HL-60 (cell line): ENCODE measurements around the gene TATDN2.

Experiments used
- DNase-seq, 2 experiments: peaks; one replicate each; pipeline ENCODE4 v3.0.0-alpha.2; 2010 to 2020; ENCODE audit warnings: low read depth in 1 of 2, low spot score in 1 of 2
- H3K27ac ChIP-seq: fragments of 250-450 bp; sonication (Bioruptor Pico); replicated peaks from 2 replicates; pipeline ENCODE4 v1.5.1; 2020; ENCODE audit warnings: mild to moderate bottlenecking, moderate library complexity
- H3K27me3 ChIP-seq: fragments of 250-450 bp; sonication (Bioruptor Pico); 2 replicates; pipeline ENCODE4 v1.5.1; 2021; ENCODE audit warnings: mild to moderate bottlenecking, moderate library complexity; ENCODE audit not compliant: insufficient read depth, poor library complexity, severe bottlenecking
- H3K4me3 ChIP-seq: replicated peaks from 2 replicates; pipeline ENCODE4 v1.5.1; 2011; ENCODE audit warnings: mild to moderate bottlenecking, control low read depth, low read length; ENCODE audit not compliant: insufficient read depth
- CTCF ChIP-seq: IDR thresholded peaks from one replicate; pipeline ENCODE4 v1.5.1; 2011; ENCODE audit warnings: low read length, control low read depth, inconsistent platforms; ENCODE audit not compliant: insufficient read depth
- GABPA ChIP-seq: IDR thresholded peaks from 2 replicates; pipeline ENCODE4 v1.6.1; 2012; ENCODE audit warnings: low read depth
- POLR2AphosphoS5 ChIP-seq: IDR thresholded peaks from 2 replicates; pipeline ENCODE4 v1.6.1; 2012; ENCODE audit warnings: low read depth
- REST ChIP-seq: IDR thresholded peaks from 2 replicates; pipeline ENCODE4 v1.6.1; 2012; ENCODE audit warnings: low read depth; ENCODE audit not compliant: insufficient replicate concordance
- SPI1 ChIP-seq: IDR thresholded peaks from 2 replicates; pipeline ENCODE4 v1.6.1; 2012; ENCODE audit warnings: low read depth, mild to moderate bottlenecking, borderline replicate concordance

The TATDN2 gene

GRCh38 chr3:10206166-10206511 lies 42.1 kb upstream of the TATDN2 start:
- Histone ChIP-seq H3K27ac (no peak overlapping the region), H3K4me3 (no peak overlapping the region), H3K27me3 (no peaks in the 10 kb centered on the region)
- no peak for DNase-seq
- TF ChIP-seq SPI1 (no peak), REST (no peak), GABPA (no peak), POLR2AphosphoS5 (no peak), CTCF (no peak)

- Histone ChIP-seq H3K4me3 (no peak overlapping the region), H3K27ac (no peak overlapping the region), H3K27me3 (no peaks in the 10 kb centered on the region)
- no peak for DNase-seq
- TF ChIP-seq SPI1 (no peak), POLR2AphosphoS5 (no peak), CTCF (no peak), REST (no peak), GABPA (no peak)
These were observed 35.0 kb upstream of the TATDN2 start for GRCh38 chr3:10213156-10213792.

GRCh38 chr3:10215578-10216368 lies 32.5 kb upstream of the TATDN2 start:
- no peak for DNase-seq
- H3K27me3 ChIP-seq: no peaks in the 10 kb centered on the region
- TF ChIP-seq SPI1 (no peak), GABPA (no peak), CTCF (no peak), REST (no peak), POLR2AphosphoS5 (no peak)
- H3K27ac ChIP-seq: no peak overlapping the region
- no peak overlapping the region for H3K4me3 ChIP-seq
